ENCODE data around the gene CBX1. TPM values are rescaled to one million over a fixed set of nuclear protein-coding genes. Genes with fewer than 3 reads are reported as not detected.
A peak's percentile ranks its signal among the peaks of the same experiment; 100 is the strongest.

The CBX1 gene
- total and polyA plus RNA-seq, 2 of the 13 experiments (the other 11 are each of a cell fraction or from before 2014, with no cell fraction given) = 17.8 to 108 TPM

- TF ChIP-seq, protein P1, sequence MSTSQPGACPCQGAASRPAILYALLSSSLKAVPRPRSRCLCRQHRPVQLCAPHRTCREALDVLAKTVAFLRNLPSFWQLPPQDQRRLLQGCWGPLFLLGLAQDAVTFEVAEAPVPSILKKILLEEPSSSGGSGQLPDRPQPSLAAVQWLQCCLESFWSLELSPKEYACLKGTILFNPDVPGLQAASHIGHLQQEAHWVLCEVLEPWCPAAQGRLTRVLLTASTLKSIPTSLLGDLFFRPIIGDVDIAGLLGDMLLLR (CRISPR knock-in tag; IDR thresholded peaks at IDR 0.05) = peak; percentile 85; the same call in 1 of the 2 replicates
- TF ChIP-seq GTF2F1 (IDR thresholded peaks at IDR 0.05; ENCODE audit: low read length) (no peak), KLF15 (CRISPR knock-in tag; IDR thresholded peaks at IDR 0.05; ENCODE audit: borderline replicate concordance) (peak; percentile 8; the same call in 1 of the 2 replicates), TCF12 (IDR thresholded peaks at IDR 0.05) (no peak), TCF12 (CRISPR knock-in tag; IDR thresholded peaks at IDR 0.05) (peak; percentile 80; the same call in 1 of the 2 replicates), TEAD3 (CRISPR knock-in tag; optimal IDR thresholded peaks at IDR 0.05; ENCODE audit: borderline replicate concordance) (peak; percentile 57), ZNF660 (CRISPR knock-in tag; IDR thresholded peaks at IDR 0.05; ENCODE audit: borderline replicate concordance, low read depth) (0 out of 2 replicates have a peak, but pooled peaks have one; percentile 72), HIVEP1 (CRISPR knock-in tag; IDR thresholded peaks at IDR 0.05) (peak; percentile 96), RCOR2 (CRISPR knock-in tag; IDR thresholded peaks at IDR 0.05) (no peak), ZNF780A (CRISPR knock-in tag; IDR thresholded peaks at IDR 0.05) (no peak), SOX5 (CRISPR knock-in tag; IDR thresholded peaks at IDR 0.05; ENCODE audit: borderline replicate concordance) (peak; percentile 33), HOXA5 (CRISPR knock-in tag; IDR thresholded peaks at IDR 0.05) (peak; percentile 90), SOX13 (IDR thresholded peaks at IDR 0.05) (no peak), SOX13 (CRISPR knock-in tag; conservative IDR thresholded peaks at IDR 0.05 in 1 of 2, IDR thresholded peaks at IDR 0.05 in 1 of 2) (no peak; a peak in 1 of 4 replicates), WIZ (CRISPR knock-in tag; IDR thresholded peaks at IDR 0.05) (no peak), CBX1 (IDR thresholded peaks at IDR 0.05; ENCODE audit: low read depth) (no peak), ZNF709 (CRISPR knock-in tag; IDR thresholded peaks at IDR 0.05) (peak; percentile 53; the same call in 1 of the 2 replicates), BORCS8-MEF2B (CRISPR knock-in tag; IDR thresholded peaks at IDR 0.05) (peak; percentile 84; the same call in 1 of the 2 replicates)
- TF ChIP-seq, protein P2, sequence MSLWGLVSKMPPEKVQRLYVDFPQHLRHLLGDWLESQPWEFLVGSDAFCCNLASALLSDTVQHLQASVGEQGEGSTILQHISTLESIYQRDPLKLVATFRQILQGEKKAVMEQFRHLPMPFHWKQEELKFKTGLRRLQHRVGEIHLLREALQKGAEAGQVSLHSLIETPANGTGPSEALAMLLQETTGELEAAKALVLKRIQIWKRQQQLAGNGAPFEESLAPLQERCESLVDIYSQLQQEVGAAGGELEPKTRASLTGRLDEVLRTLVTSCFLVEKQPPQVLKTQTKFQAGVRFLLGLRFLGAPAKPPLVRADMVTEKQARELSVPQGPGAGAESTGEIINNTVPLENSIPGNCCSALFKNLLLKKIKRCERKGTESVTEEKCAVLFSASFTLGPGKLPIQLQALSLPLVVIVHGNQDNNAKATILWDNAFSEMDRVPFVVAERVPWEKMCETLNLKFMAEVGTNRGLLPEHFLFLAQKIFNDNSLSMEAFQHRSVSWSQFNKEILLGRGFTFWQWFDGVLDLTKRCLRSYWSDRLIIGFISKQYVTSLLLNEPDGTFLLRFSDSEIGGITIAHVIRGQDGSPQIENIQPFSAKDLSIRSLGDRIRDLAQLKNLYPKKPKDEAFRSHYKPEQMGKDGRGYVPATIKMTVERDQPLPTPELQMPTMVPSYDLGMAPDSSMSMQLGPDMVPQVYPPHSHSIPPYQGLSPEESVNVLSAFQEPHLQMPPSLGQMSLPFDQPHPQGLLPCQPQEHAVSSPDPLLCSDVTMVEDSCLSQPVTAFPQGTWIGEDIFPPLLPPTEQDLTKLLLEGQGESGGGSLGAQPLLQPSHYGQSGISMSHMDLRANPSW (CRISPR knock-in tag; IDR thresholded peaks at IDR 0.05; ENCODE audit: borderline replicate concordance) = peak; percentile 43; the same call in 1 of the 2 replicates
- TF ChIP-seq, protein P3, sequence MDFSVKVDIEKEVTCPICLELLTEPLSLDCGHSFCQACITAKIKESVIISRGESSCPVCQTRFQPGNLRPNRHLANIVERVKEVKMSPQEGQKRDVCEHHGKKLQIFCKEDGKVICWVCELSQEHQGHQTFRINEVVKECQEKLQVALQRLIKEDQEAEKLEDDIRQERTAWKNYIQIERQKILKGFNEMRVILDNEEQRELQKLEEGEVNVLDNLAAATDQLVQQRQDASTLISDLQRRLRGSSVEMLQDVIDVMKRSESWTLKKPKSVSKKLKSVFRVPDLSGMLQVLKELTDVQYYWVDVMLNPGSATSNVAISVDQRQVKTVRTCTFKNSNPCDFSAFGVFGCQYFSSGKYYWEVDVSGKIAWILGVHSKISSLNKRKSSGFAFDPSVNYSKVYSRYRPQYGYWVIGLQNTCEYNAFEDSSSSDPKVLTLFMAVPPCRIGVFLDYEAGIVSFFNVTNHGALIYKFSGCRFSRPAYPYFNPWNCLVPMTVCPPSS (IDR thresholded peaks at IDR 0.05) = no peak
- TF ChIP-seq, protein P4, sequence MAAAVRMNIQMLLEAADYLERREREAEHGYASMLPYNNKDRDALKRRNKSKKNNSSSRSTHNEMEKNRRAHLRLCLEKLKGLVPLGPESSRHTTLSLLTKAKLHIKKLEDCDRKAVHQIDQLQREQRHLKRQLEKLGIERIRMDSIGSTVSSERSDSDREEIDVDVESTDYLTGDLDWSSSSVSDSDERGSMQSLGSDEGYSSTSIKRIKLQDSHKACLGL (CRISPR knock-in tag; IDR thresholded peaks at IDR 0.05) = peak; percentile 92
These were observed 6.1 kb upstream of the CBX1 start, which contains the start of gene SNX11 (continued) for GRCh38 chr17:48107137-48108055.
